Measurements from ENCODE around the gene PWWP2A. TPM values are rescaled to one million over a fixed set of nuclear protein-coding genes. Genes with fewer than 3 reads are reported as not detected.
"Not testable (repeated sequence)": the region's sequence is repeated elsewhere in the genome, so short reads cannot be mapped to it uniquely, and the experiment has no call there.

The PWWP2A gene
- total and polyA plus RNA-seq, 4 donors, result 4.3 to 29.4 (median 16.3) TPM

- DNase-seq (no peak), ATAC-seq (ENCODE audit: low FRiP score) (peak; percentile 38)
- no peaks in the 10 kb centered on the region for H3K27me3 ChIP-seq (ENCODE audit: control insufficient read depth in 1 of 2, insufficient read depth in 2 of 2, low read length in 1 of 2)
- H3K9me3 ChIP-seq (ENCODE audit: control insufficient read depth, low read length), result no peaks in the 10 kb centered on the region
- intact Hi-C loops (cut with DNase I), result no loop called here
- H3K36me3 ChIP-seq (ENCODE audit: control insufficient read depth in 1 of 2, insufficient read depth in 2 of 2, low read length in 1 of 2), result peaks cover 3% of the 10 kb centered on the region in 2 donors
- WGBS, 2 donors, result 64 to 71% methylated on average over 8 of the region's 8 CpGs
- no peak overlapping the region for H3K27ac ChIP-seq (ENCODE audit: low read depth in 1 of 2, low read length in 2 of 2)
- H3K4me1 ChIP-seq (ENCODE audit: control insufficient read depth in 1 of 2, insufficient read depth in 2 of 2, low read length in 2 of 2), result no peaks in the 10 kb centered on the region
- no peak overlapping the region for H3K4me3 ChIP-seq (ENCODE audit: low read length in 2 of 2)
Measured at GRCh38 chr5:160071516-160071915, 47.7 kb downstream of the PWWP2A start.

GRCh38 chr5:160069120-160069519 is 50.1 kb downstream of the PWWP2A start:
- intact Hi-C loops (cut with DNase I); H3K36me3 ChIP-seq (ENCODE audit: control insufficient read depth in 1 of 2, insufficient read depth in 2 of 2, low read length in 1 of 2); H3K4me3 ChIP-seq (ENCODE audit: low read length in 2 of 2); ATAC-seq (ENCODE audit: low FRiP score); DNase-seq; H3K27me3 ChIP-seq (ENCODE audit: control insufficient read depth in 1 of 2, insufficient read depth in 2 of 2, low read length in 1 of 2); H3K4me1 ChIP-seq (ENCODE audit: control insufficient read depth in 1 of 2, insufficient read depth in 2 of 2, low read length in 2 of 2); H3K9me3 ChIP-seq (ENCODE audit: control insufficient read depth, low read length); H3K27ac ChIP-seq (ENCODE audit: low read depth in 1 of 2, low read length in 2 of 2): not testable (repeated sequence)
- WGBS, 2 donors, result 82 to 83% methylated on average over 5 of the region's 5 CpGs

GRCh38 chr5:160064995-160065614 is 54.1 kb downstream of the PWWP2A start:
- Histone ChIP-seq H3K27ac (ENCODE audit: low read depth in 1 of 2, low read length in 2 of 2) (no peak overlapping the region), H3K27me3 (ENCODE audit: control insufficient read depth in 1 of 2, insufficient read depth in 2 of 2, low read length in 1 of 2) (no peaks in the 10 kb centered on the region), H3K4me3 (ENCODE audit: low read length in 2 of 2) (no peak overlapping the region), H3K4me1 (ENCODE audit: control insufficient read depth in 1 of 2, insufficient read depth in 2 of 2, low read length in 2 of 2) (peaks cover 0 to 1% of the 10 kb centered on the region in 2 donors), H3K36me3 (ENCODE audit: control insufficient read depth in 1 of 2, insufficient read depth in 2 of 2, low read length in 1 of 2) (peaks cover under 1 to 10% of the 10 kb centered on the region in 2 donors), H3K9me3 (ENCODE audit: control insufficient read depth, low read length) (no peaks in the 10 kb centered on the region)
- 74 to 77% methylated on average over 9 of the region's 9 CpGs for WGBS, 2 donors
- ATAC-seq (ENCODE audit: low FRiP score) (no peak), DNase-seq (no peak)
- intact Hi-C loops (cut with DNase I), result no loop called here

- intact Hi-C loops (cut with DNase I), result no loop called here
- Histone ChIP-seq H3K4me3 (ENCODE audit: low read length in 2 of 2) (no peak overlapping the region), H3K27me3 (ENCODE audit: control insufficient read depth in 1 of 2, insufficient read depth in 2 of 2, low read length in 1 of 2) (no peaks in the 10 kb centered on the region), H3K4me1 (ENCODE audit: control insufficient read depth in 1 of 2, insufficient read depth in 2 of 2, low read length in 2 of 2) (peaks cover 0 to 1% of the 10 kb centered on the region in 2 donors), H3K27ac (ENCODE audit: low read depth in 1 of 2, low read length in 2 of 2) (no peak overlapping the region), H3K9me3 (ENCODE audit: control insufficient read depth, low read length) (no peaks in the 10 kb centered on the region), H3K36me3 (ENCODE audit: control insufficient read depth in 1 of 2, insufficient read depth in 2 of 2, low read length in 1 of 2) (peaks cover 2 to 11% of the 10 kb centered on the region in 2 donors)
- 67 to 73% methylated on average over 1 of the region's 1 CpG for whole genome bisulfite sequencing, 2 donors
- ATAC-seq (ENCODE audit: low FRiP score) (no peak), DNase-seq (no peak)
Measured at GRCh38 chr5:160064417-160064810, 54.8 kb downstream of the PWWP2A start.

GRCh38 chr5:160061770-160062169 is 57.5 kb downstream of the PWWP2A start:
- WGBS, 2 donors, result 51 to 76% methylated on average over 3 of the region's 3 CpGs
- no peaks in the 10 kb centered on the region for H3K27me3 ChIP-seq (ENCODE audit: control insufficient read depth in 1 of 2, insufficient read depth in 2 of 2, low read length in 1 of 2)
- no peak overlapping the region for H3K27ac ChIP-seq (ENCODE audit: low read depth in 1 of 2, low read length in 2 of 2)
- H3K36me3 ChIP-seq (ENCODE audit: control insufficient read depth in 1 of 2, insufficient read depth in 2 of 2, low read length in 1 of 2), result peaks cover 2 to 9% of the 10 kb centered on the region in 2 donors
- ATAC-seq (ENCODE audit: low FRiP score) (no peak), DNase-seq (no peak)
- intact Hi-C loops (cut with DNase I), result no loop called here
- no peak overlapping the region for H3K4me3 ChIP-seq (ENCODE audit: low read length in 2 of 2)
- H3K4me1 ChIP-seq (ENCODE audit: control insufficient read depth in 1 of 2, insufficient read depth in 2 of 2, low read length in 2 of 2), result peaks cover 0 to 1% of the 10 kb centered on the region in 2 donors
- H3K9me3 ChIP-seq (ENCODE audit: control insufficient read depth, low read length), result no peaks in the 10 kb centered on the region

GRCh38 chr5:160060001-160060400 is 59.2 kb downstream of the PWWP2A start:
- 68 to 81% methylated on average over 4 of the region's 4 CpGs for WGBS, 2 donors
- peaks cover 0 to 1% of the 10 kb centered on the region in 2 donors for H3K4me1 ChIP-seq (ENCODE audit: control insufficient read depth in 1 of 2, insufficient read depth in 2 of 2, low read length in 2 of 2)
- DNase-seq (no peak), ATAC-seq (ENCODE audit: low FRiP score) (no peak)
- no peaks in the 10 kb centered on the region for H3K27me3 ChIP-seq (ENCODE audit: control insufficient read depth in 1 of 2, insufficient read depth in 2 of 2, low read length in 1 of 2)
- intact Hi-C loops (cut with DNase I), result no loop called here
- H3K27ac ChIP-seq (ENCODE audit: low read depth in 1 of 2, low read length in 2 of 2), result no peak overlapping the region
- peaks cover 2 to 7% of the 10 kb centered on the region in 2 donors for H3K36me3 ChIP-seq (ENCODE audit: control insufficient read depth in 1 of 2, insufficient read depth in 2 of 2, low read length in 1 of 2)
- no peak overlapping the region for H3K4me3 ChIP-seq (ENCODE audit: low read length in 2 of 2)
- no peaks in the 10 kb centered on the region for H3K9me3 ChIP-seq (ENCODE audit: control insufficient read depth, low read length)

- intact Hi-C loops (cut with DNase I), result no loop called here
- 93 to 96% methylated on average over 4 of the region's 4 CpGs for WGBS, 2 donors
- no peak overlapping the region for H3K4me3 ChIP-seq (ENCODE audit: low read length in 2 of 2)
- no peak for DNase-seq
- ATAC-seq (ENCODE audit: low FRiP score), result no peak
- no peaks in the 10 kb centered on the region for H3K9me3 ChIP-seq (ENCODE audit: control insufficient read depth, low read length)
- no peaks in the 10 kb centered on the region for H3K4me1 ChIP-seq (ENCODE audit: control insufficient read depth in 1 of 2, insufficient read depth in 2 of 2, low read length in 2 of 2)
- H3K27me3 ChIP-seq (ENCODE audit: control insufficient read depth in 1 of 2, insufficient read depth in 2 of 2, low read length in 1 of 2), result no peaks in the 10 kb centered on the region
- peaks cover 7% of the 10 kb centered on the region in 2 donors for H3K36me3 ChIP-seq (ENCODE audit: control insufficient read depth in 1 of 2, insufficient read depth in 2 of 2, low read length in 1 of 2)
- H3K27ac ChIP-seq (ENCODE audit: low read depth in 1 of 2, low read length in 2 of 2), result no peak overlapping the region
Measured at GRCh38 chr5:160057256-160057655, 62.0 kb downstream of the PWWP2A start.

- WGBS, 2 donors, result 84 to 89% methylated on average over 2 of the region's 2 CpGs
- ATAC-seq (ENCODE audit: low FRiP score), result no peak
- peaks cover 8 to 9% of the 10 kb centered on the region in 2 donors for H3K36me3 ChIP-seq (ENCODE audit: control insufficient read depth in 1 of 2, insufficient read depth in 2 of 2, low read length in 1 of 2)
Measured at GRCh38 chr5:160054831-160055230, 64.4 kb downstream of the PWWP2A start.

GRCh38 chr5:160054047-160054446 is 65.2 kb downstream of the PWWP2A start:
- ATAC-seq (ENCODE audit: low FRiP score), result no peak
- Histone ChIP-seq H3K4me3 (ENCODE audit: low read length in 2 of 2) (no peak overlapping the region), H3K36me3 (ENCODE audit: control insufficient read depth in 1 of 2, insufficient read depth in 2 of 2, low read length in 1 of 2) (peaks cover 8 to 11% of the 10 kb centered on the region in 2 donors), H3K4me1 (ENCODE audit: control insufficient read depth in 1 of 2, insufficient read depth in 2 of 2, low read length in 2 of 2) (no peaks in the 10 kb centered on the region), H3K9me3 (ENCODE audit: control insufficient read depth, low read length) (no peaks in the 10 kb centered on the region), H3K27ac (ENCODE audit: low read depth in 1 of 2, low read length in 2 of 2) (no peak overlapping the region), H3K27me3 (ENCODE audit: control insufficient read depth in 1 of 2, insufficient read depth in 2 of 2, low read length in 1 of 2) (no peaks in the 10 kb centered on the region)
- WGBS, 2 donors, result 93 to 96% methylated on average over 1 of the region's 1 CpG
- no peak for DNase-seq
- intact Hi-C loops (cut with DNase I), result no loop called here

More at GRCh38 chr5:160054831-160055230, 64.4 kb downstream of the PWWP2A start:
- Histone ChIP-seq H3K4me3 (ENCODE audit: low read length in 2 of 2) (no peak overlapping the region), H3K4me1 (ENCODE audit: control insufficient read depth in 1 of 2, insufficient read depth in 2 of 2, low read length in 2 of 2) (no peaks in the 10 kb centered on the region), H3K27me3 (ENCODE audit: control insufficient read depth in 1 of 2, insufficient read depth in 2 of 2, low read length in 1 of 2) (no peaks in the 10 kb centered on the region), H3K27ac (ENCODE audit: low read depth in 1 of 2, low read length in 2 of 2) (no peak overlapping the region), H3K9me3 (ENCODE audit: control insufficient read depth, low read length) (no peaks in the 10 kb centered on the region)
- no peak for DNase-seq
- intact Hi-C loops (cut with DNase I), result no loop called here
